HL-60 (cell line): ENCODE results near the gene KCNH8.

Source experiments
- DNase-seq, 2 experiments: peaks; one replicate each; pipeline ENCODE4 v3.0.0-alpha.2; 2010 to 2020; ENCODE audit warnings: low read depth in 1 of 2, low spot score in 1 of 2
- H3K27ac ChIP-seq: fragments of 250-450 bp; sonication (Bioruptor Pico); replicated peaks from 2 replicates; pipeline ENCODE4 v1.5.1; 2020; ENCODE audit warnings: mild to moderate bottlenecking, moderate library complexity
- H3K27me3 ChIP-seq: fragments of 250-450 bp; sonication (Bioruptor Pico); 2 replicates; pipeline ENCODE4 v1.5.1; 2021; ENCODE audit warnings: mild to moderate bottlenecking, moderate library complexity; ENCODE audit not compliant: insufficient read depth, poor library complexity, severe bottlenecking
- H3K4me3 ChIP-seq: replicated peaks from 2 replicates; pipeline ENCODE4 v1.5.1; 2011; ENCODE audit warnings: mild to moderate bottlenecking, control low read depth, low read length; ENCODE audit not compliant: insufficient read depth
- GABPA ChIP-seq: IDR thresholded peaks from 2 replicates; pipeline ENCODE4 v1.6.1; 2012; ENCODE audit warnings: low read depth
- POLR2AphosphoS5 ChIP-seq: IDR thresholded peaks from 2 replicates; pipeline ENCODE4 v1.6.1; 2012; ENCODE audit warnings: low read depth
- REST ChIP-seq: IDR thresholded peaks from 2 replicates; pipeline ENCODE4 v1.6.1; 2012; ENCODE audit warnings: low read depth; ENCODE audit not compliant: insufficient replicate concordance
- SPI1 ChIP-seq: IDR thresholded peaks from 2 replicates; pipeline ENCODE4 v1.6.1; 2012; ENCODE audit warnings: low read depth, mild to moderate bottlenecking, borderline replicate concordance
- TF ChIP-seq, protein P1 (sequence below): IDR thresholded peaks from one replicate; pipeline ENCODE4 v1.5.1; 2011; ENCODE audit warnings: low read length, control low read depth, inconsistent platforms; ENCODE audit not compliant: insufficient read depth

The KCNH8 gene

GRCh38 chr3:19420159-19420558 is 271.8 kb downstream of the KCNH8 start:
- TF ChIP-seq SPI1, result no peak
- TF ChIP-seq, protein P1, sequence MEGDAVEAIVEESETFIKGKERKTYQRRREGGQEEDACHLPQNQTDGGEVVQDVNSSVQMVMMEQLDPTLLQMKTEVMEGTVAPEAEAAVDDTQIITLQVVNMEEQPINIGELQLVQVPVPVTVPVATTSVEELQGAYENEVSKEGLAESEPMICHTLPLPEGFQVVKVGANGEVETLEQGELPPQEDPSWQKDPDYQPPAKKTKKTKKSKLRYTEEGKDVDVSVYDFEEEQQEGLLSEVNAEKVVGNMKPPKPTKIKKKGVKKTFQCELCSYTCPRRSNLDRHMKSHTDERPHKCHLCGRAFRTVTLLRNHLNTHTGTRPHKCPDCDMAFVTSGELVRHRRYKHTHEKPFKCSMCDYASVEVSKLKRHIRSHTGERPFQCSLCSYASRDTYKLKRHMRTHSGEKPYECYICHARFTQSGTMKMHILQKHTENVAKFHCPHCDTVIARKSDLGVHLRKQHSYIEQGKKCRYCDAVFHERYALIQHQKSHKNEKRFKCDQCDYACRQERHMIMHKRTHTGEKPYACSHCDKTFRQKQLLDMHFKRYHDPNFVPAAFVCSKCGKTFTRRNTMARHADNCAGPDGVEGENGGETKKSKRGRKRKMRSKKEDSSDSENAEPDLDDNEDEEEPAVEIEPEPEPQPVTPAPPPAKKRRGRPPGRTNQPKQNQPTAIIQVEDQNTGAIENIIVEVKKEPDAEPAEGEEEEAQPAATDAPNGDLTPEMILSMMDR, result no peak
- no peak for TF ChIP-seq REST
- TF ChIP-seq POLR2AphosphoS5, result no peak
- Histone ChIP-seq H3K27ac (no peak overlapping the region), H3K27me3 (no peaks in the 10 kb centered on the region), H3K4me3 (no peak overlapping the region)
- no peak for DNase-seq

- TF ChIP-seq REST (no peak), GABPA (no peak), SPI1 (no peak), POLR2AphosphoS5 (no peak)
- TF ChIP-seq, protein P1, result no peak
- H3K27me3 ChIP-seq, result no peaks in the 10 kb centered on the region
- H3K27ac ChIP-seq, result no peak overlapping the region
- no peak for DNase-seq
- no peak overlapping the region for H3K4me3 ChIP-seq
Measured at GRCh38 chr3:19425825-19426224, 277.5 kb downstream of the KCNH8 start.

DNA sequence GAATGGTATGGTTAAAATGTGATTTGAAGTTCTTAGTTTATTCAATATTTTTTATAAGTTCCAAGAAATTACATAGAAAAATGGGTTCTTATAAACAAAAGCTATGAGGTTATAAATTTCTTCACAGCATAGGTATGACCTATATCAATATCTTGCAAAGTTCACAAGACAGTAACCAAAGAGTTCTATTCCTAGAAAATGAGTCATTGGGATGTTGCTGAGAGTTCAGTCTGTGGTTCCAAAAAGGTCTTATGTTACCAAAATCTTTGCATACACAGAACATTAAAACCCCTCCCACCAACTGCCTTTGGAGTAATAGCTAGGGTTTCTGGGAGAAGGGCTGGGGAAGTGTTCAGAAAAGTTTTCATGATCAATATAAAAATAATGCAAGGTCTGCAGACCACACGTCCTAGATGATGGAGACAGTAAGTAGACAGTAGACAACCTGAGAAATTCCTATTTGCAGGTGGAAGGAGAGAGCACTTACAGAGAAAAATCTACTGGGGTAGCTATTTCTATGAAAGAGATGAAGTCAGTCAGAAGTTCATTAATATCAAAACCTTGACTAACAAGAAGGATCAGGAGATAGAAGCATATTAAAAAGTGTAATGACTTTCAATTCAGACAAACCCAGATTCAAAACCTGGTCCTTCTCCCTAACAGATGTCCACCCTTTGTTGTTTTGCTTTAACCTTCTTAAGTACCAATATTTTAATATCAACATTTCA is 279.3 kb downstream of the KCNH8 start:
- TF ChIP-seq, protein P1, result no peak
- TF ChIP-seq GABPA (no peak), SPI1 (no peak), REST (no peak), POLR2AphosphoS5 (no peak)
- no peak for DNase-seq
- H3K27ac ChIP-seq, result no peak overlapping the region
- no peak overlapping the region for H3K4me3 ChIP-seq
- H3K27me3 ChIP-seq, result no peaks in the 10 kb centered on the region
